Glomerular endothelial cell (primary cell): ENCODE results near the gene IQGAP2. TPM values are rescaled to one million over a fixed set of nuclear protein-coding genes. Genes with fewer than 3 reads are reported as not detected.

Experiments used
- DNase-seq: peaks from one replicate; pipeline ENCODE4 v3.0.0-alpha.2; 2011; ENCODE audit warnings: low read depth, low spot score; ENCODE audit errors: extremely low read depth
- total RNA-seq: library from RNA; depleted of rRNA; stranded (reverse); fragments of >200 nt; gene quantifications from 2 replicates; pipeline ENCODE4 v1.2.3, GENCODE V29; 2015

The IQGAP2 gene
- total RNA-seq, 1 donor from 2014 or later: 3.6 TPM

GRCh38 chr5:76443066-76443800, 40.1 kb downstream of the IQGAP2 start:
- no peak for DNase-seq

GRCh38 chr5:76445063-76445462, 42.0 kb downstream of the IQGAP2 start:
- DNase-seq: no peak

- no peak for DNase-seq
These were observed 42.7 kb downstream of the IQGAP2 start for GRCh38 chr5:76445830-76446229.

GRCh38 chr5:76446776-76447175, 43.7 kb downstream of the IQGAP2 start:
- no peak for DNase-seq

- DNase-seq: no peak
These were observed 46.5 kb downstream of the IQGAP2 start for GRCh38 chr5:76449606-76450005.

- DNase-seq: no peak
These were observed 47.0 kb downstream of the IQGAP2 start for GRCh38 chr5:76450054-76450453.

GRCh38 chr5:76451031-76451701, 48.1 kb downstream of the IQGAP2 start:
- no peak for DNase-seq

GRCh38 chr5:76455531-76456133, 52.5 kb downstream of the IQGAP2 start:
- no peak for DNase-seq

- no peak for DNase-seq
These were observed 53.2 kb downstream of the IQGAP2 start for GRCh38 chr5:76456258-76456657.

GRCh38 chr5:76457674-76458485, 54.8 kb downstream of the IQGAP2 start:
- DNase-seq: no peak

GRCh38 chr5:76458486-76458830, 55.4 kb downstream of the IQGAP2 start:
- DNase-seq: no peak

- no peak for DNase-seq
These were observed 57.0 kb downstream of the IQGAP2 start for GRCh38 chr5:76460104-76460503.

GRCh38 chr5:76462097-76462667, 59.1 kb downstream of the IQGAP2 start:
- no peak for DNase-seq

GRCh38 chr5:76467216-76467615, 64.1 kb downstream of the IQGAP2 start:
- no peak for DNase-seq

- no peak for DNase-seq
These were observed 65.7 kb downstream of the IQGAP2 start for GRCh38 chr5:76468635-76469425.

GRCh38 chr5:76469656-76470290, 66.7 kb downstream of the IQGAP2 start:
- DNase-seq: no peak

- DNase-seq: no peak
These were observed 67.9 kb downstream of the IQGAP2 start for GRCh38 chr5:76470976-76471375.

GRCh38 chr5:76471406-76471805, 68.3 kb downstream of the IQGAP2 start:
- DNase-seq: no peak

- DNase-seq: no peak
These were observed 68.9 kb downstream of the IQGAP2 start for GRCh38 chr5:76471987-76472334.
